Measurements from ENCODE around the gene CPA2. TPM values are rescaled to one million over a fixed set of nuclear protein-coding genes. Genes with fewer than 3 reads are reported as not detected.

The CPA2 gene
- total and polyA plus RNA-seq, 2 experiments from 2014 or later = not detected

GRCh38 chr7:130226333-130226732 lies 40.3 kb upstream of the CPA2 start:
- Mint-ChIP-seq H3K36me3 (ENCODE audit: low read depth) (no peaks in the 10 kb centered on the region; the same call in 2 of the 3 replicates), H3K4me1 (peaks cover 3% of the 10 kb centered on the region), H3K27ac (no peak overlapping the region), H3K4me3 (no peak overlapping the region), H3K9me3 (peaks cover 4% of the 10 kb centered on the region), H3K27me3 (ENCODE audit: insufficient read depth, low read depth, poor library complexity) (peaks cover 5% of the 10 kb centered on the region)
- H3K4me3 ChIP-seq = no peak overlapping the region
- peaks cover 11% of the 10 kb centered on the region for H3K4me1 ChIP-seq (ENCODE audit: insufficient read depth)
- H3K27ac ChIP-seq (ENCODE audit: low read depth) = no peak overlapping the region
- H3K4me2 ChIP-seq = no peak overlapping the region
- DNase-seq (ENCODE audit: low spot score) (no peak), ATAC-seq (no peak)
- no peaks in the 10 kb centered on the region for H3K79me2 ChIP-seq (replicated peaks; ENCODE audit: insufficient read depth)
- no peaks in the 10 kb centered on the region for H4K20me1 ChIP-seq (replicated peaks; ENCODE audit: insufficient read depth)
- peak overlapping the region; percentile 90 for H2AFZ ChIP-seq
- peaks cover 5% of the 10 kb centered on the region; the same call in 1 of the 2 replicates for H3K9me2 ChIP-seq (ENCODE audit: insufficient read depth)
- no peaks in the 10 kb centered on the region for H3K27me3 ChIP-seq (ENCODE audit: insufficient read depth)
- no peaks in the 10 kb centered on the region for H3F3A ChIP-seq (replicated peaks; ENCODE audit: low read depth)
- no peak for TF ChIP-seq CTCF (conservative IDR thresholded peaks at IDR 0.05; ENCODE audit: low read depth in 2 of 2)
- TF ChIP-seq ZNF114 (CRISPR knock-in tag; IDR thresholded peaks at IDR 0.05) = no peak
- TF ChIP-seq ZNF331 (CRISPR knock-in tag; IDR thresholded peaks at IDR 0.05; ENCODE audit: low read depth) = no peak
- no peak for TF ChIP-seq REST (IDR thresholded peaks at IDR 0.05; ENCODE audit: unreplicated experiment)
- TF ChIP-seq EZH2phosphoT487 (IDR thresholded peaks at IDR 0.05; ENCODE audit: unreplicated experiment) = no peak
- TF ChIP-seq STAT1 (IDR thresholded peaks at IDR 0.05; ENCODE audit: unreplicated experiment) = no peak
- no peak for TF ChIP-seq ZNF462 (CRISPR knock-in tag; IDR thresholded peaks at IDR 0.05)
- no peak for TF ChIP-seq EZH2 (IDR thresholded peaks at IDR 0.05; ENCODE audit: low read depth, unreplicated experiment)
- TF ChIP-seq CREB1 (CRISPR knock-in tag; IDR thresholded peaks at IDR 0.05; ENCODE audit: low read depth) = no peak
- no peak for TF ChIP-seq POLR2AphosphoS5 (IDR thresholded peaks at IDR 0.05; ENCODE audit: low read depth)
- TF ChIP-seq JUNB (IDR thresholded peaks at IDR 0.05; ENCODE audit: unreplicated experiment) = no peak
- no peak for TF ChIP-seq ETS1 (IDR thresholded peaks at IDR 0.05)
- no peak for TF ChIP-seq NANOG (IDR thresholded peaks at IDR 0.05; ENCODE audit: borderline replicate concordance)
- H3K36me3 ChIP-seq (ENCODE audit: insufficient read depth) = no peaks in the 10 kb centered on the region
